ENCODE measurements around the gene TTLL1.

TTLL1 gene

DNA sequence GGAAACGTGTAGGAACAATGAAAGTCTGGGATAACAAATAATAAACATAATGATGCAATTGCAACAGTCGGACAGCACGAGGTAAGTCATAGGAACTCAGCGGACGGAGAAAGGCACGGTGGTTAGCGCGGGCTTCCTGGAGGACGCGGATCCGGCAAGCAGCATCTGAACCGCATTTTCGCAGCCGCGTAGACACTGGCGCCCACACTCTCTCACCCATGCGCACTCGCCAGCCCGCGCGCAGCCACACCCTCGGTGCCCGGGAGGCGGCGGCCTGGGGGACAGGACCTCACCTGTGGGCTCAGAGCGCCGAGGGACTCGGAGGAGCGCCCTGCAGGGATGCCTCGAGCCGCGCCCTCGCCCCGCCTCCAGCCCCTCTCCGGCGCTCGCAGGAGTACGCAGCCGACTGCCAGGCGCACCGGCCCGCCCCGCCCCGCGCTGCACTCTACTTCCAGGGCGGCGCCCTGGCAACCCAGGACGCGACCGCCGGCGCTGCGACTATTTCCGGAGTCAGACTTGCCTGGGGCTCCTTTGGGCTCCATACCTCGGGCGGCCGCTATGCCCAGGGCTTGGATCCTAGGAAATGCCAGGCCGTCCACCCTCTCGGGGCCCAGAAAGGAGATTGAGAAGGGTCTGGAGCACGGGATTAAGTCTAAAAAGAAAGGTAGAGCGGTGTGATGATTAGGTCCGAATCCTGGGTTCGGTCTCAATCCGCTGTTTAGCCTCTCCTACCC, at the start of gene TTLL1:
TTLL1 (minus strand) TSS at position 408 of the 734 bp plus-strand sequence. CDS start 13,805 bp downstream, outside the sequence.
- DNase-seq (ENCODE audit: low read depth in 2 of 2): peak; percentile 65 to 74

DNA sequence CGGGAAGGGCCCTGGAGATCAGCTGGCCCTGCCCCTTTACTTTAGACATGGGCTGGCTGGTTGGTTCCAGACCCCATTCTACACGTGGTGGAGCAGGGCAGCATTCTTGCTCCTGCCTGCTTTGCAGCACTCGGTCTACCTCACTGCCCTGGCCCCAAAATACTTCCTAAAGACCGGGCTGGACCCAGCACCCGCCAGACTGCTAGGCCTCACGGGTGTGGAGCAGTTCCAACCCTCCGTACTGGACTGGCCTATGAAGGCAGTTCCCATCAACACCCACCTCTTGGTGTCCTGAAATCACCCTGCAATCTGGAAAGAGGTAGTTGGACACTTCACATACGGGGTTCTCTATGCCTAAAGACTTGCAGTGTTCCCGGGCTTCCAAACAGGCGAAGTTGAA, 47.6 kb upstream of the TTLL1 start:
- no peak for DNase-seq (ENCODE audit: low read depth in 2 of 2)

DNA sequence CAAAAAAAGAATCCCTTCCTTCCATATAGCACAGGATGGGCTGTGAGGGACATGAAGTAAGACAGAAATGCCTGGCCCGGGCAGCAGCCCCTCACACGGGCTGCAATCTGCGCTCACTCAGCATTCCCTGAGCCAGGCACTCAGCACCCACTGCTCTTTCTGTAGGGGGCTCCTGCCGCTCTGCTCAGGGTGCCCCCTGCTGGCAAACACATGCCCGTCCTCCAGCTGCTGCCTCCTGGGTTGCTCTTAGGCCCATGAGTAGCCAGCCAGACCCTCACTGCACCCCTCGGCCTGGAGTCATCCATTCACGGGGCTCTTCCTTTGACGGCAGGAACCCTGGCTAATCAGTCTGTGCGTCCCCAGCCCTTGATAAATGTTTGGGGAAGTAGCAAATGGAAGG, 47.1 kb upstream of the TTLL1 start:
- DNase-seq (ENCODE audit: low read depth in 2 of 2): no peak

DNA sequence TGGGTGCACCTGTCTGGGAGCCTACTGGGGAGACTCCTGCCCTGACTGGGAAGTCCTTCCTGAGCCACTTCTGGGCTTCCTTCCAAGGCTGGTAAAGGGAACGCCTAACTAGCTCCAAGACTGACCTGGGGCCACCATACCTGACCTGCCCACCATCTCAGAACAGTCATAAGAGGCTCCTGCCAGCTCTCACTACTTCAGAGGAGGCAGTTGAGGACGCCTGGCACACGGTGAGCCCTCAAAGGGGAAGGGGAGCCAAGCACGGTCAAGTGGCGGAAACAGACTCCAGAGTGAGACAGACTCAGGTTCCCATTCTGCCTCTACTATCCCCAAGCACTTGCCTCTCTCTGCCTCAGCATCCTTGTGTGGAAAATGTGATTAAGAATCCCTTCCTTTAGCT, 46.4 kb upstream of the TTLL1 start:
- DNase-seq (ENCODE audit: low read depth in 2 of 2): no peak

DNA sequence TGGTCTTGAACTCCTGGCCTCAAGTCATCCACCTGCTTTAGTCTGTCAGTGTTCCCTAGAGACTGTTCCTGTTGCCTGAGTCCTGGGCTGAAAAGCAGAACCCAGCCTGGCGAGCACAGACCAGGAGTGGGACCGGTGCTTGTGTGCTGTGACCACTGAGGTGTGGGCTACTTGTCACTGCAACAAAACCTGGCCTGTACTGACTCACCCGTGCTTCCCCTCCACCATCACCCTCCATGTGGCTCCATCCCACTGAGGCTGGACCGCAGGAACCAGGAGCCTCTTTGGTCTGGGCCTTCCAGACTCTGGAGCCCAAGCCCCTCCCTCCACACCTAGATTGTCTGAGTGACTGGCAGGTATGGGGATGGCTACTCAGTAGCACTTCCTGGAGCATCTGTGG, 45.4 kb upstream of the TTLL1 start:
- DNase-seq (ENCODE audit: low read depth in 2 of 2): no peak

DNA sequence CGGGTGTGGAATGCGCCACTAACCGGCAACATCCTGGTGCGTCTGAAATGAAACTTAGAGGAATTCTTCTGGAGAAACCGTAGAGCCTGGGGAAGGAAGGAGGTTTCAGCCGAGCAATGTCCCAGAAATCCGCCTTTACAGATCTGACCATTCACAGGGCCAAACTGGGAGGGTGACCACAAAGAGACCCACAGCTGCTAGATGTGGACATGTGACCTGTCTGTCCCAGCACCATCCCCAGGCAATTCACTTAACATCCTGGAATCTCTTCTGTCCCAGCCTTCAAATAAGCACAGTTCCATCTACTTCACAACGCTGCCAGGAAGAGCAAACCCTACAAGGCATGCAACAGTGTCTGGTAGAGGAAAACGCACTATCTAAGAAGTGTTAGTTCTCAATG, 44.2 kb upstream of the TTLL1 start:
- no peak for DNase-seq (ENCODE audit: low read depth in 2 of 2)

DNA sequence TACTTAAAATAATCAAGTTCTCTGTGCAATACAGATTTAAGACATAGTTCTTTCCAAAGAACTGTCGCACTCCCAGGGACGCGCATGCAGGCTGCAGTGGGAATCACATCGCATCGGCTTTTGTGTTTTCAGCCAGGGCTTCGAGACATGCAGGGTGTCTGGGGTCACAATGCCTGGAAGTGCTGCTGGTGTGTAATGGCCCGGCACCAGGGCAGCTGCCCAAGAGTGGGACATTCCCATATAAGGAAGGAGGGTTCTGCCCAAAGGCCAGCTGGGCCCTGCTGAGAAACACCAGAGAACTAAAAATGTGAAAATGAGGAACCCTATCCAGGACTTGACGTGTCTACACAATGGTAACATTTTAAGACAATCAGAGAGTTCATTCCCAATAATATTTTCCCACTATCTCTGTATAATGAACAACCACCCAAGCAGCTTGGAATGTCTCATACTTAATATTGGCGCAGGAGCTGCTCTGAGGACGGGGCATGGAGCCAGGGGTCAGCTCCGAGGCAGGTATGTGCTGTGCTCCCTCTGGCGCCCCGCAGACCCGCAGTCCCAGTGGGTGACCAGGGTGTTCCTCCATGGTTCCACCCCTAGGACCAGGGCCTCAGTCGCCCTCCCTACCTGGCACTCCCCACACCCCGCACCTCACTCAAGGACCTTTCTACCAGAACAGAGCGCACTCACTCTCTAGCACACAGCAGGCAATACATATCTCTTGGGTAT, 42.7 kb upstream of the TTLL1 start:
- no peak for DNase-seq (ENCODE audit: low read depth in 2 of 2)

DNA sequence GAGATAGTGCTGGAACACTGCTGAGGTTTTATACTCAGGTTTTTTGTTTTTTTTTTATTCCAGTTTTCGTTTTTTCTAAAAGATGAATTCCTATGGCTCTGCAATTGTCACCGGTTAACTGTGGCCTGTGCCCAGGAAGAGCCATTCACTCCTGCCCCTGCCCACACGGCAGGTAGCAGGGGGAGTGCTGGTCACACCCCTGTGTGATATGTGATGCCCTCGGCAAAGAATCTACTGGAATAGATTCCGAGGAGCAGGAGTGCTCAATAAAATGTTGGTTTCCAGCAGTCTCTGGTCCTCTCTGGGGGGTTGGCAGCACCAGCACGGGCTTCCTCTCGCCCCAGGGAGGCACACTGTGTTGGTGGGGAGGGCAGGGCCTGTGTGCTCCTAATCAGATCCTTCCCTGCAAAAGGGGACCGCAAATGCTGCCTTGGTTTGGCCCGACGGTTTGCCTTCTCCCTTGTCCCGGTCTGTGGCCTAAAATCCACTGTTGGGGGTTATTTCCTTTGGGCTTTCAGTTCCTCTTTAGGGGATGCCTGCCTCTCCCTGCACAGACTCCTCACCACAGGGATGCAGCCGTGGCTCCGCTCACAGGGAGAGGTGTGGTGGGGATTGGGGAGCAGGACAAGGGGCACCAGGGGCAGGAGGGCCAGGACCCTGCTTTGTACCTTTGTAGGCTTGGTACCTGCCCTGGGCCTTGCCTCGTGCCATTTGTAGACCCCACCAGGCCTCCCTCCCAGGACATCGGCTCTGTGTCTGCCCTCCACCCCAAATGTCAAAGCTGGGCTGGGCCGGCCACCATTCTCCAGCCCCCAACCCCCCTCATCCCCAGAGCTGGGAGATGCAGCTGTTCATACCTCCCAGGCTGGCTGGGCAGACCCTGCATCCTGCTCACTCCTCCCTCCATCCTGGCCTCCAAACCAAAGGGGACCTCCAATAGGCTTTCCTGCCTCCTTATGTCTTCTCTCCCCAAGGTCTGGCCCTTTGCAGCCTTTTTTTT, 40.5 kb upstream of the TTLL1 start:
- DNase-seq (ENCODE audit: low read depth in 2 of 2): no peak

DNA sequence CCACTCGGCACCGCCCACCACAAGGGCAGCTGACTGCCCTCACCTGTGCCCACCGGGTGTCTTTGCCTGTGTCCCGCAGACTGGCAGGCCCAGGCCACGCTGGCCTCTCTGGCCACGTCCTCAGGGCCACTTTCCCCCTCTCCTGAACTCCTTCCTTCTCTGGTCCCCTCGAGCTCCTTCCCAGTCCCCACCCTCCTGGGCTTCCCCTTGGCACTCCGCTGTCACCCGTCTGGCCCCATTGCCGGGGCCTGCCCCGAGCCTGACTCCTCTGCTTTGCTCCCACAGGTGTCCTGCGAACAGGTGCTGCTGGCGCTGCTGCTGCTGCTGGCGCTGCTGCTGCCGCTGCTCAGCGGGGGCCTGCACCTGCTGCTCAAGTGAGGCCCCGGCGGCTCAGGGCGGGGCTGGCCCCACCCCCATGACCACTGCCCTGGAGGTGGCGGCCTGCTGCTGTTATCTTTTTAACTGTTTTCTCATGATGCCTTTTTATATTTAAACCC, 39.8 kb upstream of the TTLL1 start:
- DNase-seq (ENCODE audit: low read depth in 2 of 2): no peak

DNA sequence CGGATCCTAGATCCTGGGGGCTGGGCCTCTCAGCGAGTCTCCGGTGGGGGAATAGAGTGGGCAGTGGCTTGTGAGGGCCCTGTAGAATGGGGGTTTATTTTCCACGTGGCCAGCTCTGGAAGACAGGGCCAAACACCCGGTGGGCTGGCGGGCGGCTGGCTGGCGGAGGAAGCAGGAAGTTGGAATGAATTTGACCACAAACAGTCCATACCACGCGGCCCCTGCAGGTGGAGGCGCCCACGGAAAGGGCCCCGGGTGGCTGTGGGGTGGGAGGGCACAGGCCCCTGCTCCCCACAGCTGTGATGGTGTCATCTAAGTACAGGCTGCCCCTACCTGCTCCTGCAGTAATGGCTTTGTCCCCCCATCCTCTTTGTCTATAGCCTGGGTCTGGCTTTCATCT, 38.9 kb upstream of the TTLL1 start:
- DNase-seq (ENCODE audit: low read depth in 2 of 2): no peak

DNA sequence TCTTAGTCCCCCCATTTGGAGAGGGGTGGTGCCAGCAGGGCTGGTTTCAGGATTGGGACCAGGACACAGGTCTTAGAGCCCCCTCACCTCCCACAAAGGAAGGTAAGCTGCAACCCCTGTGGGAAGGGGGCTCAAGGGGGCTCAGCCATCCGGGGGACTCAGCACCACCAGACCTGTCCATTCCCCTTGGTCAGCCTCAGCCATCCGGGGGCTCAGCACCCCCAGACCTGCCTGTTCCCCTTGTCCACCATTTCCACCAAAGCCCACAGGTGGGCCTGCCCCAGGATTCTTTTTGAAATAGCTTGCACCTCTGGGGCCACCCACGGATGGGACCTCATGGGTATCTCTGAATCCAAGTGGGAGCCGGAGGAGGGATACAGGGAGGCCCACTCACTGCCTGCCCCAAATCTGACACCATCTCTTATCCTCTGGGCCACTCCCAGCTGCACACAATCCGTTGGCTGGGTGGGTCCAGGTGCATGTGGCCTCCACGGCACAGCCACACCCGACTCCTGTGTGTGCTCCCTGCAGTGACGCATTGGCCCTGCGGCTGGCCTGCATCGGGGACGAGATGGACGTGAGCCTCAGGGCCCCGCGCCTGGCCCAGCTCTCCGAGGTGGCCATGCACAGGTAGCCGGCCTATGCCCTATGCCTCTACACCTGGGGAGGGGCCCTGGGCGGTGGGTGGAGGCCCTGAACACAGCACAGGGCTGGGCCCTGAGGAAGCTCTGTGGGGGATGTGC, 38.1 kb upstream of the TTLL1 start:
- DNase-seq (ENCODE audit: low read depth in 2 of 2): no peak

DNA sequence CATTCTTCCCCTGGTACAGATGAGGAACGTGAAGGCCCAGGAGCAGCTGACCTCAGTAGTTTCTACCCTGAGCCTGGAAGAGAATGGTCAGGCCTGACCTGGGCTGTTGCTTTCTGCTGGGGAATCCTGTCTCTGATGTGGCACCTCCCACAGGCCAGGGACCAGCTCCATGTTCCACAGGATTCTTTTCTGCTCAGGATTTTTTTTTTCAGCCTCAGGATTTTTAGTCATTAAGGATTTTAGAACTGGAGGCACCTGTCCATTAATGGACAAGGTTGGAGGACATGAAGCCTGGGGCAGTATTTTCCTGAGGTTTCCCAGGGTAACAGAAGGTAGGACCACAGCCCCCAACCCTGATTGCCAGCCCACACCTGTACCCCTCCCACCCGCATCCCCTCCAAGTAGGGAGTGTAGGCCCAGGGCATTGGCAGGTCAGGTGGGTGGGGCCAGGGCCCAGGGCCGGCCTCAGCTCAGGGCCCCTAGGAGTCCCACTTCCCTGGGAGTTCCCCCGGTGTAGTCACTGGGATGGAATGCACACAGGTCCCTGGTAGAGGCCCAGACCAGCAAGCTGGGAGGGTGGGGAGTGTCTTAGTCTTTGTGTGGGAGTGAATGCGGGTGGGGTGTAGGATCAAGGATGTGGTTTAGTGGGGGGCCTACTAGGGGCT, 37.4 kb upstream of the TTLL1 start:
- DNase-seq (ENCODE audit: low read depth in 2 of 2): no peak

DNA sequence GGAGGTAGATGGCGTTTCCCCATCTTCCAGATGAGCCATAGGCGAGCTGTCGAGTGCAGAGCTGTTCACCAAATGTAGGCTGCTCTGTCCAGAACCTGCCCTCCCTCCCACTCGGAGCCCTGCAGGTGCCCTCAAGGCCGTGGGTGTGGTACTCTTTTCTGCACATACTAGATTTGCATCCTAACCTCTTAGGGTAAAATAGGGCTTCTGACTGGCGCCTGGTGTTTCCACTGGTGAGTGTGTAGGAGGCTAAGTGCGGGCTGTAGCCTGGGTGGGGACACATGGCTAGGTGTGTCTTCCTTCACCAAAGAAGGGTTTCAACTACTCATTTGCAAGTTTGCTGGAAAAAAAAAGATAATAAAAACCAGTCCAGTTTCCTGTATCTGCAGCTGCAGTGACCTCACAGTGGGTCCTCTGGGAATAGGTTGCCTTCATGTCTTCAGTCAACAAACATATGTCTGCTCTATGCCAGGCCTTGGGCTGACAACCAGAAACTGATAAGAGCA, 29.8 kb upstream of the TTLL1 start:
- DNase-seq (ENCODE audit: low read depth in 2 of 2): no peak

DNA sequence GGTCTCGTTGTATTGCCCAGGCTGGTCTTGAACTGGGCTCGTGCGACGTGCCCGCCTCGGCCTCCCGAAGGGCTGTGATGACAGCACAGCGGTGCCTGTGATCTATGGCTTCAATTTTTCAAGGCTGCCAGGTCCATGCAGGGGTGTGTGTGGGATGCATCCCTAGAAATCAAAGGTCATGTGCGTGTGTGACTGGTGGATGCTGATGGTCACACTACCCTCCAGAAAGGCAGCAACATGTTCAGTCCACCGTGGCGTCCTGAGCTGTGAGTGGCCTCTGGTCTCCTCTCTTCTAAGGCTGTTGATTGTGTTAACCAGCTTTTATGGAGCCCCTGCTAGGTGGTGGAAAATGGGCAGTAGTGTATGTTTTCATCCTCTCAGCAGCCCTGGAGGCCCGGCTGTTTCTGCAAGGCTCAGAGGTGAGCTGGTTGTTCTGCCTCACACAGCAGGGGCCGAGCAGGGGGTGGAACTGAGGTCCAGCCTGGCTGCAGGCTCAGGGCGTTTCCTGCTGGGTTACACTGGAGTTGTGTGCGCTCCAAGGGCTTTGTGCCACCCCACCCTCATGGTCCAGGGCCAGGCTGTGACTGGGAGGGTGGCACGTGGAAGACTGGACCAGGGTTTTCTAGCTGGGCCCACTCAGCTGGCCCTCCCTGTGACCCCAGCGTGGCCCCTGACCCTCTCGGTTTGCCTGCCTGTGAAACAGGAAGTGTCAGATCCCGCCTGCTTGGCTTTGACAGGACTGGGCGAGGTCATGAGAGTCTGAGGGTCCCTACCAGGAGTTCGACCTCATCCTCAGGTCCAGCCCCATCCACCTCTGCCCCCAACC, 29.0 kb upstream of the TTLL1 start:
- no peak for DNase-seq (ENCODE audit: low read depth in 2 of 2)

DNA sequence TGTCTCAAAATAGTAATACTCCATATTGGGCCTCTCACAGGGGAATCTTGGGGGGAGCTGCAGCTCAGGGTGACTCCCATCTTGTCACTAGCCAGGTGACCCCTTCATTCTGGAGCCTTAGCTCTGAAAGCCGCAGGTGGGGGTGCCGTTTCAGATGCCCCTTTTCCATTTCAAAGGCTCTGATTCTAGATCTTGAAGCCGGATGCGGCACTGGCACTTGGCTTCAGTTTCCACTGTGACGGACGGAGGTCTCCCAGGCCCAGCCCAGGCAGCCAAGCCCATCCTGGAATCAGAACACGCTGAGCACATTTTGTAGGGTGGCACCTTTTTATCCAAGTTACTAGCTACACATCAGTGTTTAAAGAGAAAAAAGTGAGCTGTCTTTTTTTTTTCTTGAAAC, 27.7 kb upstream of the TTLL1 start:
- DNase-seq (ENCODE audit: low read depth in 2 of 2): no peak

DNA sequence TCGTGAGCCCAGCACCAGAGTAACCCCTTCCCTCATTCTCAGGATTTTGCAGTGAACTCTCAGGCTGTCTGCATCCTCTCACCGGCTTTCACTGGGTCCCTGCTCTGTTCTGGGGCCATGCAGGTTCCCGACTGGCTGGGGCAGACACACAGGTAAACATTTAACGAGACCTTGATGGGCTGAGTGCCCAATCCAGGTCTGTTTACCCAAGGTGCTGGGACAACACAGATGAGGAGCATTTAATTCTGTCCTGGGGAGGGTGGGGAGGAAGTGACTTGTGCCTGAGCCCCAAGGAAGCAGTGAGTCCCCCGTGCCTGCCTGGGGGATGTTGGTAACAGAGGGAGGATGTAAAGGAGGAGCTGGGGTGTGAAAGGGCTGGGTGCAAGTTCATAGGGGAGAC, 25.8 kb upstream of the TTLL1 start:
- DNase-seq (ENCODE audit: low read depth in 2 of 2): no peak

DNA sequence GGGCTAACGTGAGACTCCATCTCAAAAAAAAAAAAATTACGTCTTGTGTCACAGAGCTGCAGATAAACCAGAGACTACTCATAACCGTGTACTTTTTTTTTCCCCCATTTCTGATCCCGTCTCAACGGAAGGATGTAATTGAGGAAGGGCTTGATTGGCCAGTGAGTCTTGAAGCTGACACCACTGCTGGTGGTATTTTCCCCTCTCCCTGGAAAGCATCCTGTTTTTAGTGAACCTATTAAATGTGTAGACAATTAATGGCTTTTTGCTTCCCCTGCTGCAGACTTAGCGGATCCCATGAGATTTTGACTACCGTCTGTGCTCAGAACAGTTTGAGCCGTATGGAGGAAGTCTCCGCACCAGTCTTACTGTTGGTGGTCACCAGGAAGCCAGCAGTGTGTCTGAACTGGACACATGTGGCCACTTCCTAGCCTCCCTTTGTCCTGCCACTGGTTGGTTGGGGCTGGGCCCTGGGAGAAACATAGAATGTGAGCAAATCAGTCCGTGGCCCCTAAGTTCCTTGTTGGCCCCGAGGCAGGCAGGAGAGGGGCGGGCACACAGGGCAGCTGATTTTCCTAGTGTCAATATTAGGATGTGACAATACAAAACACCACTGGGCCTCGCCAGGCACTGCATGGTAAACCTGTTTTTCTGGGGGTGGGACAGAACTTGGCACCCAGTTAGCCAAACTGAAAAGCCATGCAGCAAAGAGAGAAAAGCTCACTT, 24.5 kb upstream of the TTLL1 start:
- no peak for DNase-seq (ENCODE audit: low read depth in 2 of 2)

DNA sequence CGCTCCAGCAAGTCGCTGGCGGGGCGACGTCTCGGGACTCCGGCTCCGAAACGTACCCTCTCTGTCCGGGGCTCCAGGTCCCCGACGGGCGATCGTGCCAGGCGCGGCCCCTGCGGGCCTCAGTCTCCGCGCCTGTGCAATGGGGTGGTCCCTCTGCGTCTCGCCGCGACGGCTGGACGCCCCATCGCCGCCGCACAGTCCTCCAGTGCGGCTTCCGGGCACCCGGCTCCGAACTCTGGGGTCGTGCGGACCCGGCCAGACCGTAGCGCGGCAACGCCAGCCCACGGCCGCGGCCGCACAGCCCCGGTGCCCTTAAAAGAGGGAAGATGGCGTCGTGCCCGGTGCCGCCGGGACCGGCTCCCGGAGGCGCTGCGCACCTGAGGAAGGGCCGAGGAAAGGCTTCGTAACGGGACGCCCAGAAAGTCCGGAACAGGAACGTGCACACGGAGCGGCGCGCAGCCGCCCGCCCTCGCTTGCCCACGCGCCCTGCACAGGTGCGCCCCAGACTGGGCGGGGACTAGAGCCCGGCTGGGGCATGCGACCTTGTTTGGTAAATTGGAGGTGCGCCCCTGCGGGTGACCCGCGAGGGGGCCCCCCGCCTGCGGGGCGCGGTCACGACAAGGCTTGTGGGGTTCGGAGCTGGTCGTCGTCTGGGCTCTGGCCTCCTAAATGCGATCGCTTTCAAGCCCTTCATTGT, 21.9 kb upstream of the TTLL1 start:
- peak; percentile 15 to 18 for DNase-seq (ENCODE audit: low read depth in 2 of 2)
